ENCODE data around the gene PPP1R10. TPM values are rescaled to one million over a fixed set of nuclear protein-coding genes. Genes with fewer than 3 reads are reported as not detected.

Gene PPP1R10
- total and polyA plus RNA-seq, 2 of the 13 experiments (the other 11 are each of a cell fraction or from before 2014, with no cell fraction given), result 26.3 to 38.4 TPM

GRCh38 chr6:30646450-30647241 is 29.6 kb upstream of the PPP1R10 start, which contains the start of gene C6orf136 (continued):
- TF ChIP-seq, protein P1, sequence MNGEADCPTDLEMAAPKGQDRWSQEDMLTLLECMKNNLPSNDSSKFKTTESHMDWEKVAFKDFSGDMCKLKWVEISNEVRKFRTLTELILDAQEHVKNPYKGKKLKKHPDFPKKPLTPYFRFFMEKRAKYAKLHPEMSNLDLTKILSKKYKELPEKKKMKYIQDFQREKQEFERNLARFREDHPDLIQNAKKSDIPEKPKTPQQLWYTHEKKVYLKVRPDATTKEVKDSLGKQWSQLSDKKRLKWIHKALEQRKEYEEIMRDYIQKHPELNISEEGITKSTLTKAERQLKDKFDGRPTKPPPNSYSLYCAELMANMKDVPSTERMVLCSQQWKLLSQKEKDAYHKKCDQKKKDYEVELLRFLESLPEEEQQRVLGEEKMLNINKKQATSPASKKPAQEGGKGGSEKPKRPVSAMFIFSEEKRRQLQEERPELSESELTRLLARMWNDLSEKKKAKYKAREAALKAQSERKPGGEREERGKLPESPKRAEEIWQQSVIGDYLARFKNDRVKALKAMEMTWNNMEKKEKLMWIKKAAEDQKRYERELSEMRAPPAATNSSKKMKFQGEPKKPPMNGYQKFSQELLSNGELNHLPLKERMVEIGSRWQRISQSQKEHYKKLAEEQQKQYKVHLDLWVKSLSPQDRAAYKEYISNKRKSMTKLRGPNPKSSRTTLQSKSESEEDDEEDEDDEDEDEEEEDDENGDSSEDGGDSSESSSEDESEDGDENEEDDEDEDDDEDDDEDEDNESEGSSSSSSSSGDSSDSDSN (CRISPR knock-in tag; IDR thresholded peaks at IDR 0.05), result no peak
- no peak for TF ChIP-seq PRMT3 (CRISPR knock-in tag; IDR thresholded peaks at IDR 0.05; ENCODE audit: borderline replicate concordance, low read depth)
- no peak for TF ChIP-seq SPEN (CRISPR knock-in tag; IDR thresholded peaks at IDR 0.05; ENCODE audit: low read depth)
- 0 out of 2 replicates have a peak, but pooled peaks have one; percentile 61 for TF ChIP-seq REL (CRISPR knock-in tag; conservative IDR thresholded peaks at IDR 0.05)
- peak; percentile 82; the same call in 1 of the 2 replicates for TF ChIP-seq ZNF24 (IDR thresholded peaks at IDR 0.05)
- TF ChIP-seq ZNF337 (CRISPR knock-in tag; IDR thresholded peaks at IDR 0.05; ENCODE audit: borderline replicate concordance, low read depth), result no peak
- no peak for TF ChIP-seq JUN (CRISPR knock-in tag; IDR thresholded peaks at IDR 0.05)
- TF ChIP-seq ZNF512 (CRISPR knock-in tag; IDR thresholded peaks at IDR 0.05), result no peak
- TF ChIP-seq SYNCRIP (IDR thresholded peaks at IDR 0.05; ENCODE audit: insufficient read depth, low read depth, low read length), result no peak
- TF ChIP-seq, protein P2, sequence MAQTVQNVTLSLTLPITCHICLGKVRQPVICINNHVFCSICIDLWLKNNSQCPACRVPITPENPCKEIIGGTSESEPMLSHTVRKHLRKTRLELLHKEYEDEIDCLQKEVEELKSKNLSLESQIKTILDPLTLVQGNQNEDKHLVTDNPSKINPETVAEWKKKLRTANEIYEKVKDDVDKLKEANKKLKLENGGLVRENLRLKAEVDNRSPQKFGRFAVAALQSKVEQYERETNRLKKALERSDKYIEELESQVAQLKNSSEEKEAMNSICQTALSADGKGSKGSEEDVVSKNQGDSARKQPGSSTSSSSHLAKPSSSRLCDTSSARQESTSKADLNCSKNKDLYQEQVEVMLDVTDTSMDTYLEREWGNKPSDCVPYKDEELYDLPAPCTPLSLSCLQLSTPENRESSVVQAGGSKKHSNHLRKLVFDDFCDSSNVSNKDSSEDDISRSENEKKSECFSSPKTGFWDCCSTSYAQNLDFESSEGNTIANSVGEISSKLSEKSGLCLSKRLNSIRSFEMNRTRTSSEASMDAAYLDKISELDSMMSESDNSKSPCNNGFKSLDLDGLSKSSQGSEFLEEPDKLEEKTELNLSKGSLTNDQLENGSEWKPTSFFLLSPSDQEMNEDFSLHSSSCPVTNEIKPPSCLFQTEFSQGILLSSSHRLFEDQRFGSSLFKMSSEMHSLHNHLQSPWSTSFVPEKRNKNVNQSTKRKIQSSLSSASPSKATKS (CRISPR knock-in tag; IDR thresholded peaks at IDR 0.05), result no peak
- TF ChIP-seq PLRG1 (conservative IDR thresholded peaks at IDR 0.05), result no peak
- no peak for TF ChIP-seq THYN1 (CRISPR knock-in tag; IDR thresholded peaks at IDR 0.05; ENCODE audit: borderline replicate concordance, low read depth)
- TF ChIP-seq CEBPG (CRISPR knock-in tag; IDR thresholded peaks at IDR 0.05), result peak; percentile 73
- TF ChIP-seq PAXIP1 (CRISPR knock-in tag; conservative IDR thresholded peaks at IDR 0.05), result no peak
